Stimulated activated CD8-positive, alpha-beta memory T cell treated with anti-CD3 and anti-CD28 coated beads, Interleukin-12 subunit alpha, Interleukin-12 subunit beta, amount 100 ng/mL, for 24 hours (primary cell): ENCODE results near the gene CIART.
"Not testable (repeated sequence)": the region's sequence is repeated elsewhere in the genome, so short reads cannot be mapped to it uniquely, and the experiment has no call there.

Experiments
- DNase-seq: peaks from one replicate; pipeline ENCODE4 v3.0.0-alpha.2; 2020; ENCODE audit errors: extremely low read depth

CIART gene

DNA sequence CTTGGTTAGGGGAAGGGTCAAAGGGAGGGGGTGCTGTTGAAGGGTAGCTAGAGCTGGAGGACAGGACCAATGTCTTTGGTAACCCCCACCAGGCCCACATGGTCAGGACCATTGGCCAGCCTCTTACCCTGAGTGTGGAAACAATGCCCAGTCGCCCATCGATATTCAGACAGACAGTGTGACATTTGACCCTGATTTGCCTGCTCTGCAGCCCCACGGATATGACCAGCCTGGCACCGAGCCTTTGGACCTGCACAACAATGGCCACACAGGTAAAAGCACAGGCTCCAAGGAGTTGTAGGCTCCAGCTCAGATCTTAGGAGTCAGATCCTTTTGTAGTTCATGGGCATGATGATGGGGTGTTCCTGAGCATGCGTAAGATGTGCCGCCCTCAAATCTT, 21.0 kb upstream of the CIART start:
- DNase-seq = no peak

DNA sequence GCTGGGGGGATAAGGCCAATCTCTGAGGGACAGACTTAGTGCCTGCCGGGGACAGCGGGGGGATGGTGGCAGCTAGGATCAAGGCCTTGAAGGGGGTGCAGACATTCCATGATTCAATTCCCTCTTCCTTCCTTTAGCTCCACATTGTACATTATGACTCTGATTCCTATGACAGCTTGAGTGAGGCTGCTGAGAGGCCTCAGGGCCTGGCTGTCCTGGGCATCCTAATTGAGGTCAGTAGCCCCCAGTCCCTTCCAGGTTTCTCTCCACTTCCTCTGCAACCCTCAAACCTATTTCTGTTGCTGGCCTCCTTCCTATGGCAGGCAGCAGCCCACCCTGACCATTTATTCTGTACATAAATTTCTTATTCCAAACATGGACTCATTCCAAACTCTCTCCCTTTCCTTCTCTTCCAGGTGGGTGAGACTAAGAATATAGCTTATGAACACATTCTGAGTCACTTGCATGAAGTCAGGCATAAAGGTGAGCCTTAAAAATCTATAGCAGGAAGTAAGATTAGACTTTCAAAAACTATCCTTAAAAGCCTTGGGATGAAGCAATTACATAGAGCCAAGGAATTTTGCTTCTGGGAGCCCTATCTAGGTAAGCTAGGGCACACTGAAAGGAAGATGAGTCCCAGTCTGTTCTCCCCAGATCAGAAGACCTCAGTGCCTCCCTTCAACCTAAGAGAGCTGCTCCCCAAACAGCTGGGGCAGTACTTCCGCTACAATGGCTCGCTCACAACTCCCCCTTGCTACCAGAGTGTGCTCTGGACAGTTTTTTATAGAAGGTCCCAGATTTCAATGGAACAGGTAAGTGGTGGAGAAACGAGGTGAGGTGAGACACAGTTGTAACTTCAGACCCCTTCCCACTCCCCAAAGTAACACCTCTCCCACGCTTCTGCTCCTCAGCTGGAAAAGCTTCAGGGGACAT, 19.7 kb upstream of the CIART start:
- DNase-seq = no peak

DNA sequence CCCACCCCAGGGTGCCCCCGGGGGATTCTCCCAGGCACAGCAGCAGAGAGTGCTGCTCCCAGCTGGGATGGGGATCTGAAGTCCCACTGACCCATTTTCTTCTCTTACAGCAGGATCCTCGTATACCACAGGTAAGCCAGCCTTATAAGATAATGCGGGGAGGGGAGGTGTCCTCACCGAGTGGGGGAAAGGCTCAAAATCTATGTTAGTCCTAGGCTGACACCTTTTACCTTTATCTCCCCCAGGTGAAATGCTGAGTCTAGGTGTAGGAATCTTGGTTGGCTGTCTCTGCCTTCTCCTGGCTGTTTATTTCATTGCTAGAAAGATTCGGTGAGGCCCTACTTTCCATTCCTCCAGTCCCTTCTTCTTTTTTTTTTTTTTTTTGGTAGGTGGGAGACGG, 18.8 kb upstream of the CIART start:
- no peak for DNase-seq

DNA sequence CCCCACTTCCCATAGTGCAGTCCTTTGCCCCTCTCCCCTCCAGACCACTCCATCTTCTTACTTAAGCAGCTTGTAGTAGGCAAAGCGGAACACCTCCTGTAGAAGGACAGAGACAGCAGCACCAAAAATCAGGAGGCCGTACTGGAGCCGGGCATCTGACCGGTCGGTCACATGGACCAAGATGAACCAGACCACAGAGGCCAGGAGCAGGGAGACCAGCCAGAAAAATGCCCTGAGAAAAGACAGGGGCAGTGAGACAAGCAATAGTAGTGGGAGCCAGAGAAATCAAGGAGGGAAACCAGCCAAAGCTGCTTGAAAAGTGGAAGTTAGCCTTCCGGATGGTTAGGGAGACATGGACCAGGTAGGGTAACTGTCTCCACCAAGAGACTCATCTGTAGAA, 14.5 kb upstream of the CIART start:
- no peak for DNase-seq

DNA sequence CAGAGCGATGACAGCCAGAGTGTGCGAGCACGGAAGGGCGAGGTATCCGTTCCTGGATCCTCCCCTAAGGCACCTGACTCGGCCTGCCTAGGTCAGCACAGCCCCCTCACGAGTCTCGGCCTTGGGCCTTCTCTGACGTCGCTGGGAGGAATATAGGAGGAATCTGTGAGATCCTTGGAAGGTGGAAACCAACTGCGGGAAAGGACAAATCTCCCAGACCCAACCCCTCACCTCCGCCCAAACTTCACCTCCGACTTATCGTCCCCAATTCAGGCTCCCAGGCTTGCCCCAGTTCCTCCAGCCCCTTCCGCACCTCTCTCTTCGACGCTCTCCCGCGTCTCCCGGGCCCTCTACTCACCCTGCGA, 14.0 kb upstream of the CIART start:
- peak; percentile 2 for DNase-seq

DNA sequence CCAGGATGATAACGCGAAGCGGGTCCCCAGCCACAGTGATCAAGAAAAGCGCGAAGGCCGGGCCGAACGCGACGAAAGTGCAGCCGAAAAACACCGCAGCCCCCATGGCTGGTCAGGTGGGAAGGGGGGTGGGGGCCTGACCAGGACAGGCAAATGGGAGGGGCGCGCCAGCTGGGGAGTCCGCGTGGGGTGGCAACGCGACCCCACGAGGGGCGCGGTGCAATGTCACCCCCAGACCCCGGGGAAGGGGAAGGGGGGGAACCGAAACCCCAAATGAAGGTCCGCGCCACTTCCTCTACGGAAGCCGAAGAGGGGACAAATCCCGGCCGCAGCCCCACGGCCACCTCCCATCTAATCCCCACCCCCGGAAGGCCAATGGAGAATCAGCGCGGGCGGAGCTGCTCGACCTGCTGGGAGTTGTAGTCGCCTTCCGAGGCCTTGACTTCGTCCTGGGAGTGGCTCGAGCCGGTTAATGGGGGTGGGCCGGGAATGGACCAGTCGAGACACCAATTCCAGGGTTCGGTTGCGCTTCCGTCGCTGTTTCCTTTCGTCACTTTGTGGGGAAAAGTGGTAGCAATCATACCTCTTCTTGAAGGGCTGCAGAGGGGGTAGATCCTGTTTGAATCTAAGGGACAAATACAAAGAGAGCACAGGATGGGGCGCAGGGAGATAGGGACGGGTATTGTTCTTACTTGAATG, 13.5 kb upstream of the CIART start, which contains the start of gene APH1A:
Gene APH1A, minus strand, starts transcription at position 312 of the 699 bp plus-strand sequence. Its CDS starts 206 bp downstream, at position 106.
- DNase-seq = peak; percentile 88

DNA sequence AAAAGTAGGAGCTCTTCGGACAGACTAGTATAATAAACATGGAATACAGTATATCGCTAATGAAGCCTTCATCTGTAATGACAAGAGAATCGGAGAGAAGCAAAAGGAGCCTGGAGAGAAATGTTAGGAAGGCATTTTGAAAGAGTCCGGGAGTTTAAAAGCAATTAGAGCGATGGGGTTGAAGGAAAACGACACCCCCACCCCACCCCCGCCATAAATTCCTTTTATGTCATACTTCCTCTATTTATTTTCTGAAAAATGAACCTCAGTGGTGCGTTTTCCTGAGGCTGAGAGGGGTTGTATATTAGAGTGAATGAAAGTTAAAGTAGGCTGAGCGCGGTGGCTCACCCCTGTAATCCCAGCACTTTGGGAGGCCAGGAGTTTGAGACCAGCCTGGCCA, 12.9 kb upstream of the CIART start:
- no peak for DNase-seq

DNA sequence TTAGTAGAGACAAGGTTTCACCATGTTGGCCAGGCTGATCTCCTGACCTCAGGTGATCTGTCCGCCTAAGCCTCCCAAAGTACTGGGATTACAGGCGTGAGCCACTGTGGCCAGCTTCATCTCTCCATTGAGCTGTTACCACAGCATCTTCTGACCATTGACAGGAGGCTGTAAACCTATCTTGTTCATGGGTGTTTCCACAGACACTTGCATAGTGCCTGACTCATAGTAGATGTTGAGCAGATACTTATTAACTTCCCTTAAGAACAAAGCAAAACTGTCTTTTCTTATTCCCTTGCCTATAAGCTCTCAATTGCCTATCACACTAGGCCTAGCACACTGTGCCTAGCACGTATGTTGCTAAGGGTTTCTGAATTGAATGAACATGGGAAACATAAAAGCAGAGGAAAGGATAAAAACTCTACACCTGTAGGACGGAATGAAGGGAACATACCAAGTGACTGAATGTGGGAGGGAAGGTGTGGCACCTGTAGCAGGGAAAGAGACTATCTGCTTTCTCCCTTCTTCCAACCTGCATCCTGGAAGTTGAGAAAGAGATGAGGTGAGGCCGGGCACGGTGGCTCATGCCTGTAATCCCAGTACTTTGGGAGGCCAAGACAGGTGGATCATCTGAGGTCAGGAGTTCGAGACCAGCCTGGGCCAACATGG, 10.9 kb upstream of the CIART start:
- no peak for DNase-seq

DNA sequence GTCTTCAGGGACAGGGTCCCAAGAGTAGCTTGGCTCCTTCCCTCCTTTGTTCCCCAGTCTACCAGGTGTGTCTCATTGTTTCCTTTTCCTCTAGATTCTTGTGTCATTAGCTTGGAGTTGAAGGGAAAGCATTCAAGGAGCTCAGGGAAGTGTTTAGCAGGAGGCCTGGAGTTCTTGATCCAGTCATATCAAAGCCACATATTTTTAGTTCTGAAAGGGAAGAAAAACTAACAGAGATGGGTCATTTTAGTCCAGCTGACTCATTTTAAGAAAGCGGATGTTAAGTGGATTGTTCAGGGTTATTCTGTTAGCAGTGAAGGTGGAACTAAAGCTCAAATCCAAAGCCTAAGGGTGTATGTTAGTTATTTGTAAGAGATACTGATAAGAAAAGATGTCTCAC, 9.0 kb upstream of the CIART start:
- DNase-seq = no peak

DNA sequence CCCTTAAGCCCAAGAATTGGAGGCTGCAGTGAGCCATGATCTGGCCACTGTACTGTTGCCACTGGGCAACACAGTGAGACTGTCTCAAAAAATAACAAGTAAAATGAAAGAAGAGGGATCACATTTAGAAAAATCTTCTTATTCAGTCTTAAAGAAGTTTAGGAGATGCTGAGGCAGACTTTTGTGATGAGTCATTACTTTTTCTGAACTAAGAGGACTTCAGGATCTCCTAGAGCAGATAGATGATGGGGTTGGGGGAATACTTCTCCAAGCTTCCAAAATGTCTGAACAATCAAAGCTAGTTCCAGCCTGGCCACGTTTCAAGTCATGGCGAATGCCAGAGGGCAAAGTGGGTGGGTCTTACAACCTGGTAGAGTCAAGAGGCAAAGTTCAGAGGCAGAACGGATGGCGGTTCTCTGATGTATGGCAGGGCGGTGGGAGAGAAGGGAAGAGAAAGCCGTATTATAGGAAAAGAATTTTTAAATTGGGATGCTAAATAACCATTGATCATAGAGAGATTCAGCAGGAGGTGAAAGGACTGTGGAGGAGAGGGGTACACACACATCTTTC, 2.1 kb upstream of the CIART start:
- no peak for DNase-seq

DNA sequence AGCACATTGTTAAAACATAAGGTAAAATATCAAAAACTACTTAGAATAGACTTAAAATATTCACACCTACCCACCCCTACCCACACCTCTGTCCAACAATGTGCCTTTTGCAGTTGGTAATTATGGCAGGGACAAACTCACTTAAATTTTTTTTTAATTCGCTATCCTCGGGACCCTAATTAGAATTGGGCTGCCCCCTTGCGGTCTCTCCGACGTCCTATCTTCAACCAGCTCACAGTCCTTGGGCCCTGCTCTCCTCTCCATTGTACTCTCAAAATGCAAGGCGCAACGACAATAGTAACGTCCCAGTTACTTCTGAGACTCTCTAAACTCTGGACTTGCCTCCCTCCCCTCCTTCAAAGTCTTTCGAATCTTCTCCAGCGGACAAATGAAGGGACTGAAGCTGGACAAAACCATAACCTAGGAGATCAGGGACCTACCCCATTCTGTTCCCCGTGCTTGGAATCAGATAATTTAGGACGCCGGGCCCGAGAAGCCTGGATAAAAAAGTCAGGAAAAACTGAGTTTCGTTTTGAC, 1.1 kb upstream of the CIART start:
- peak; percentile 17 for DNase-seq

DNA sequence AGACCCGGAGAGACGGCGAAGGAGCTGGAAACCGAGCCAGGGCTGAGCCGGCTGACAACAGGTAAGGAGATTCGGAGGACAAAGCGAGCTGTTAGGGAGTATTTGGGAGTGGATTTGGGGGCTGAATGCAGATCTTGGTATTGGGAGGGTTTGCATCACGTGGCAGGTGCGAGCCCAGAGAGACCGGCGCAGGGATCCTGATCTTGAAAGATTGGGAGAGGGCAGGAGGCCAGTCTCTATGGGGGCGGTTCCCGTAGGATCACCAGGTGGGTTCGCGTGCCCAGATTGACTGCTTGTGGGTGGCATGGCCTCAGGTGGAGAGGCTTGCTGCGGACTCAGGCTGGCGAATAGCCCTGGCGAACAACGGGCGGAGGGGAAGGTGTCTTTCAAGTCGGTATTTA, 204 bp downstream of the CIART start:
- no peak for DNase-seq

DNA sequence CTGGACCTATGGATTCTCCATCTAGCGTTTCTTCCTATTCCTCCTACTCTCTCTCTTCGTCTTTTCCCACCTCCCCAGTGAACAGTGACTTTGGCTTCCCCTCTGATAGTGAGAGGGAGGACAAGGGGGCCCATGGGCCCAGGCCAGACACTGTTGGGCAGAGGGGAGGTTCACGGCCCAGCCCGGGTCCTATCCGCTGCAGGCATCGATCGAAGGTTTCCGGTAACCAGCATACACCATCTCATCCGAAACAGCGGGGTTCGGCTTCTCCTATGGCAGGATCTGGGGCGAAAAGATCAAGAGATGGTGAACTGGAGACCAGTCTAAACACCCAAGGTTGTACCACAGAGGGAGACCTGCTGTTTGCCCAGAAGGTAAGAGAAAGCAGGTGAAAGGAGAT, 906 bp downstream of the CIART start:
- DNase-seq = no peak

DNA sequence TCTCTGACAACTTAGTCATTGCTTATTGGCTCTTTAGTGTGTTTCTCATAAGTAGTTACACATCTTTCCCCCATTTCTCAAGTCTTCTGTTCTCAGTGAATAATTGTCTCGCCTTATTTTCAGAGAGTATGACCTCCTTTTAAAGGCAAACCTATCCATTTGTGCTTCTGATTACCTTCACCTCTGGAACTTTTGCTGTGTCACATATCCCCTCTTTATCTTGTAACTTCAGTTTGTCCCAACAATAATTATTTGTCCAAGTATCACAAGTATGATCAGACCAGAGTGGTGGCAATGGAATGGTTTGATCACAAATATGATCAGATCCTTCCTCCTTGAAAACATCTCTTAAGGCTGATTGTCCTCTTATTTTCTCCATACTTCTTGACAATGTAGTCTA, 6.0 kb downstream of the CIART start:
- no peak for DNase-seq

DNA sequence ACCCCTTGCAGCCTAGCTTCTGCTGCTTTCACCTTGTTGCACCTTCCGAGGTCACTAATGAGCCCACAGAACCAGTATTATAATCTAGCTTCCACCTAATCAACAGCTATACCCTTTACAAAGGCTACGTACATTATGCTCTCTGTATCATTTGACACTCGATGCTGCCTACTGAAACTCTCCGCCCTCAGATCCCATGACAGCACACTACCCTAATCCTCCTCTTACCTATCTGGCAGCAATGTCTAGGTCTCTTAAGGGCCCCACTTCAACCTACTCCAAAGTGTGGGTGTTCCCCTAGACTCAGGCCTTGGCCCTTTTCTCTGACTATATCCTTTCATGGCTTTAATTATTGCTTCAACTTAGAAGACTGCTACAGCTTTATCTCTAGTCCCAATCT, 6.5 kb downstream of the CIART start:
- DNase-seq = no peak

DNA sequence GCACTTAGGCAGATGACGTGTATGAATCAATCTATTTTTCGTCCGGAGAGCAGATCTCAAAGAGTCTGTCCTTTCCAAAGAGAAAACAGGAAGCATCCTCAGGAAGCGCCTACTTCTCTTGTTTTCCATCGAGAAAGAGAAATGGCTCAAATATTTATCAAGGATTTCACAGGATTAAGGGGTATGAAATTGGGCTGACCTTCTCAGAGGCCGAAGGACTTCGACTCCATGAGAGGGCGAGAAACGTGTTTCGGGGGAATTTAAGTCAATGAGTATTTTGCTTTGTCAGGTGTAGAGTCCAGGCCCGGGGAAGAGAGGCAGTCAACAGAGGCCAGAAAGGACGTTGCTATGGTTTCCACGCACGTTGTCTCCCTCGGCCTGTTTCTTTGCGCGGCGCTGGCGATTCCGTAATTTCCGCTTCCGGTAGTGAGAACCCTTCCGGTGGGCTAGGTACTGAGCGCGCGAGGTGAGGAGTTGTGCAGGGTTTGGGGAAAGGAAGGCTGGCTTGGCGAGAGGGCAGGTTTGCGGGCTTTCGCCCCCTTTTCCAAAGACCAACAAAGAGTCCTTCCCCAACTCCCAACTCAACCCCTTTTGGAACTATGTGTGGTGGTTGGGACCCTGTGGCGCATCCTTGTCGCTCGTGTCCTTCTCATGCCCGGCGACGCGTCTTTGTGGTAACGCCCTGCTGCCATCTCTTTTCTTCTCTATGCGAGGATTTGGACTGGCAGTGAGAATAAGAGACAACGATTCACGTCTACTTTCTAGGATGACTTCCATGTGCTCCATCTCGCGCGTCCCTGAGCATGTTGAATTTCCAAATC, 11.3 kb downstream of the CIART start, which contains the start of gene MRPS21:
Gene MRPS21, plus strand, starts transcription at position 429 of the 821 bp plus-strand sequence. CDS start 506 bp downstream, outside the sequence.
- DNase-seq = peak; percentile 76

DNA sequence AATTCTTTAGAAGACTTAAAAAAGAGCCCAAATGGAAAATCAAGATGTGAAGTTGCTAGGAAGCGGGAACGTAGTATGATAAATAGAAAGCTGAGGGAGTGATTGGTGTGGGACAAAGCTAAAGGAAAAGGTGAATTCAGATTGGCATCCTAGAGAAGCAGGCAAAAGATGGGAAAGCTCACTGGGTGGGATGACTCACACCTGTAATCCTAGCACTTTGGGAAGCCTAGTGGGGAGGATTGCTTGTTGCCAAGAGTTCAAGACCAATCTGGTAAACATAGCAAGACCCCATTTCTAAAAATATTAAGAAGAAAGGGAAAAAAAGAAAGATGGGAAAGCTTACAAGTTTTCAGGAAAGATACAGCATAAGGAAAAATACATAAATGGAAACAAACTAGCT, 13.1 kb downstream of the CIART start:
- no peak for DNase-seq

DNA sequence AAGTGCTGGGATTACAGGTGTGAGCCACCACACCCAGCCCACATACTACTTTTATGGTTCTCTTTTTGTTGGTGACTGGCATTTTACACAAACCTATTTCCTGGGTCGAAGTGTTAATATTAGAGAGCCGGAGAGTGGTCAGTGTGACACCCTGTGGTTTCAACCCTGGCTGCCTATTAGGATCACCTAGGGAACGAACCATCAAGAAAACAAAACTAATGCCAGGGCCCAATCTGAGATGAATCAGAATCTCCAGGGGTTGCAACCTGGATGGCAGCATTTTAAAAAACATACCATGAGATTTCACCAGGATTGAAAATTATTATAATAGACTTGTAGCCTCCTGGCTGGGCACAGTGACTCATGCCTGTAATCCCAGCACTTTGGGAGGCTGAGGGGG, 17.4 kb downstream of the CIART start:
- DNase-seq = no peak

DNA sequence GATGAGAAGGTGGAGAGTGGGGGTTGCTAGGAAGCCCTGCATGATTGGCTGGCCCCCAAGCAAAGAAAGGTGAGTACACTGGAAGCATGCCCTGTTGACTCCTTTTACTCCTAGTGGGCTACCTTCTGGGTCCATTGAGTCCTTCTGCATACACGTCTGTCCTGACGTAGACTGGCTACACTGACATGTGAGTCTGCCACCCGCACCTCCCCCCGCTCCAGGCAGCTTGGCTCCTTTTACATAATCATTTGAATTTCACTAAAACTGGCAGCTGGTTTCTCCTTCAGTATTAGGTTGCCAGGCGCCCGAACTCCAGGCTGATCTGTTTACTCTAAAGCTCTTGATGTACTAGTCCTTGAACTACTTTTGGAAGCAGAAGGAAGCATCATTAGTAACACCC, 20.0 kb downstream of the CIART start:
- DNase-seq = no peak

DNA sequence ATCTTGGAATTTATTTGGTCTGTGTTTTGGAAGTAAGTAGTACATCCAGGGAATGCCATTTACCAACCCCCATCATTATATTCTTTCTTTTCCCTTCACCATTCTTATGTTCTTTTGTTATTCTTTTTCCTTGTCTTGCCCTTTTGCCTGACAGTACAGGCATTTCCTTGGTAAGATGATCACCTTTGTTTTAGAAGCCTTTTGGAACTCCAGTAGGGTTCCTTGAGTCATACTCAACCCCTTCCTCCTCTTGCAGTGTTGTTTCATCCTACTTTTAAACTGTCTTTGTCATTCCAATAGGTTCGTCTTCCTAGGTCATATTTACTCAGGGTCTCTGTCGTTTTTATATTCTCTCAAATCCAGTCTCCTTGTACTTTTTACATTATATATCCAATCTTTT, 20.5 kb downstream of the CIART start:
- DNase-seq = no peak

DNA sequence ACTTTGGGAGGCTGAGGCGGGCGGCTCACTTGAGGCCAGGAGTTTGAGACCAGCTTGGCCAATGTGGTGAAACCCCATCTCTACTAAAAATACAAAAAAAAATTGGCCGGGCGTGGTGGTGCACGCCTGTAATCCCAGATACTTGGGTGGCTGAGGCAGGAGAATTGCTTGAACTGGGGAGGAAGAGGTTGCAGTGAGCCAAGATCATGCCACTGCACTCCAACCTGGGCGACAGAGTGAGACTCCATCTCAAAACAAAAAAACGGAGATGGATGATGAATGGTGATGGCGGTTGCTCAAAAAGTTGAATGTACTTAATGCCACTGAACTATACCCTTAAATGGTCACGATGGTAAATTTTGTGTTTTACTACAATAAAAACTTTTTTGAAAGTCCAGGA, 26.2 kb downstream of the CIART start:
- not testable (repeated sequence) for DNase-seq
